HG02678 (cell line): ENCODE measurements around the gene CD320.
"Not testable (repeated sequence)": the region's sequence is repeated elsewhere in the genome, so short reads cannot be mapped to it uniquely, and the experiment has no call there.

Experiments
- ATAC-seq: cut with Tn5 transposase; IDR thresholded peaks from one replicate; pipeline ENCODE4 v1.9.1; 2021; ENCODE audit warnings: mild to moderate bottlenecking, moderate library complexity; ENCODE audit not compliant: unreplicated experiment

CD320 gene

DNA sequence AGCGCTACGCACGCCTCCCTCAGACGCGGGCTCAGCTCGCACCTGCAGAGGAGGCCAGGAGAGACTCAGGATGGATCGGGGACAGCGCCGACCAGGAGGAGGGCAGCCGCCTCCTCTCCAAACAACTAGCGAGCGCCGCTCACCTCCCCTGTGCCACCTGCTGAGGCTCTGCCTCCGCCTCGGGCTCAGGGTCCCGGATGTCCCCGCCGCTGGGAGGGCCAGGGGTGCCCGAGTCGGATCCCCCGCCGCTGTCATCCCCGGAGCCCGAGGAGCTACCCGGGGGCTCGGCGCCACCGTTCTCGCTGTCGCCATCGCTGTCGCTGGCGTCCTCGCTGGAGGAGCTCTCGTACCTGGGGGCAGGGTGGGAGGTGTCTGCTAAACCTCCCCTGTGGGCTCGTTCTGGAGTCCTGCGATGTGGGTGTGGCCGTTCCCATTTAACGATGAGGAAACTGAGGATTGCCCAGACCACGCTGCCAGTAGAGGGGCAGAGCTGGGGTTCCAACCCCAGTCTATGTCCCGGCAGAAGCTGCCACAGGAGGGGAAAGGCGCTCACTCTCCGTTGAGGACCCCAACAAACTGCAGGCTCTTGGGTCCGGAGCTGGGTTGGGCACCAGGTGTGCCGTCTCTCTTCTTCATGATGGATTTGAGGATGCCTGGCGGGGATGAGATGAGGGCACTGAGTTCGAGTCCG lies 25.8 kb upstream of the CD320 start:
- no peak for ATAC-seq

DNA sequence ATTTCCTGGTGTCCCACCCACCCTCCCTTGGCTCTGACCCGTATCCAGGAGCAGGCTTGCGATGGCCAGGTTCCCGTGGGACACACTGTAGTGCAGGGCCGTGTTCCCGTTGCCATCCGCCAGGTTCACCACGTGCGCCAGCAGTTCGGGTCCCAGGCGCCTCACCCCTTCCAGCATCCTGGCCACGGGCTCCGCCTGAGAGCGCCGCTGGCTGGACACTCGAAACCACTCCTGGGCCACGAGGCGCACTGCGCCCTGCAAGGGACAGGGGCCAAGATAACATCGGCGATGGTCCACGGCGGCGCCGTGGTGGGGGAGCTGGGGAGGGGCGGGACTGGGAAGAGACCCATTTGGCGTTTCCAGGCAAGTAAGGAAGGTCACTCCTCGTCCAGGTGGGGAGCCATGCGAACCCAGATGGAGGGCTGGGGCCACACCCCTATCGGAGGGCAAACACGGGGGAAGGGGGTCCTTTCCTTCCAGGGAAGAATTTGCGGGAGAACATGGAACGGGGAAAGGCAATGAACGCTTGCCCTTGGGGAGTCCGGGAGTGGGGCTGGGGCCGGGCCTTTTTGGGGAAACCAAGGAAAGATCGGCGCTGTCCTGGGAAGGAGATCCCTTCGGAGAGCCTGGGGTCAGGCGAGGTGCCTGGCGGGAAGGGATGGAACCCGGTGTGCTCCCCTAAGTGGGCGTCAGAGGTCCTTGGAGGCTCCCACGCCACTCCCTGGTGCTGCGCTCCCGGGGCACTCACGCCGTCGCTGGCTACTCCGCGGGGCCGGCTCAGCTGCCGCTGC lies 25.0 kb upstream of the CD320 start:
- ATAC-seq: no peak

GRCh38 chr19:8331263-8331845 lies 23.2 kb upstream of the CD320 start:
- no peak for ATAC-seq

GRCh38 chr19:8329996-8330395 lies 21.8 kb upstream of the CD320 start:
- no peak for ATAC-seq

DNA sequence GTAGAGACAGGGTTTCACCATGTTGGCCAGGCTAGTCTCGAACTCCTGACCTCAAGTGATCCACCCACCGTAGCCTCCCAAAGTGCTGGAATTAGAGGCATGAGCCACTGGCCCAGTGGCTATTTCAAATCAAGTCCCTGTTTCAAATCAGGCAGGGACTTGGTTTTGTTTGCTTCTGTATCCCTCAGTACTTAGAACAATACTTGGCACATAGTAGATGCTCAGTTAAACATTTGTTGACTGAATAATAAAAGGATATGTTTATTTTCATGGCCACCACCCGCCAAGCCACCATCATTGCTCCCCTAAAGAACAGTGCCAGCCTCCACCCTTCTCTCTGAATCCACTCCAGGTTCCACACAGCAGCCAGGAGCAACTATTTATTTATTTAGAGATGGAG lies 17.3 kb upstream of the CD320 start:
- ATAC-seq: no peak

DNA sequence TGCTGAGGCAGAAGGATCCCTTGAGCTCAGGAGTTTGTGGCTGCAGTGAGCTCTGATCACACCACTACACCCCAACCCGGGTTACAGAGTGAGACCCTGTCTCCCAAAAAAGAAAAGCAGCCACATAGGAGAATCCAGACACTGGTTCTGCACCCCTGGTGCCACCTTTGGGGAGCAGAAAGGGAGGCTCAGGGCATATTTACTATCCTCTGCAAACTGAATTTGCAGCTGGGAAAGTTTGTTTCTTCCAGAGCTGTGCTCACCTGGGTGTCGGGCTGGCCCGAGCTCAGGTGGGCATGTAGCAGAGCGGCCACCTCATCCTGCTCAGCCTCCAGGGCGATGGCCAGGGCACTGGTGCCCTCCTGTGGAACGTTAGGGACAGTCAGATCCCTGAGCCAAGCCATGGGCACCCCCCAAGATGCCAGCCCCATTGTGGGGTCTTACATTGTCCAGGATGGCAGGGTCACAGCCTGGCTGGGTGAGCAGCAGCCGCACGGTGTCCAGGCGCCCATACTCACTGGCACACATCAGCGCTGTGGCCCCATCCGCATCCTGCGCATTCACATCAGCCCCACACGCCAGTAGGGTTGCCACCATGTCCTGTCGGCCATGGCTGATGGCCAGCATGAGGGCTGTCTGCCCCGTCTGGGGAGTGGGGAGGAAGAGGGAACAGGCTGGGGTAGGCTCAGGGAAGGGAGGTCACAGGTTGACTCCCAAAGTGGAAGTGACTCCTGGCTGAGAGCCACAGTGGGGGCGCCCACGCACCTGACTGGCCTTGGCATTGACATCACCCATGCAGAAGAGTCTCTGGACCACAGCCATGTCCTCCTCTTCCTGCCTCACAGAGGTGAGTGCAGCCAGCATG lies 16.3 kb upstream of the CD320 start:
- no peak for ATAC-seq

DNA sequence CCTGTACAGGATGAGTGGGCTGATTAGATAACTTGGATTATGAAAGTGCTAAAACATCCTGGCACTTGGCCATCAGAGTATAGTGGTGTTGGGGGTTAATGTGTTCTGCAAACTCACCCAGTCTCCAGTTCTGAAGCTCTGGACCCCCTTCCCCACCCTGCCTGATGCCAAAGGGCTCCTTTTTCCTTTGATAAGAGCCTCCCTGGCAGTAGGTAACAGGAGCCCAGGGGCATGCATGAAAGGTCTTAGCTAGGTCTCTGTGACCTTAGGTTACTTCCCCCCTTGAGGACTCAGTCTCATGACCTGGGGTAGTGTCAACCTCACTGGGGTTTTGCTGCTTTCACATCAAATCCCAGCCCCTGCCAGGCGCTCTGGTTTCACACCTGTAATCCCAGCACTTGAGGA lies 15.6 kb upstream of the CD320 start:
- no peak for ATAC-seq

- ATAC-seq: no peak
These were observed 14.5 kb upstream of the CD320 start for GRCh38 chr19:8322638-8322997.

GRCh38 chr19:8321986-8322637 lies 14.0 kb upstream of the CD320 start:
- no peak for ATAC-seq

DNA sequence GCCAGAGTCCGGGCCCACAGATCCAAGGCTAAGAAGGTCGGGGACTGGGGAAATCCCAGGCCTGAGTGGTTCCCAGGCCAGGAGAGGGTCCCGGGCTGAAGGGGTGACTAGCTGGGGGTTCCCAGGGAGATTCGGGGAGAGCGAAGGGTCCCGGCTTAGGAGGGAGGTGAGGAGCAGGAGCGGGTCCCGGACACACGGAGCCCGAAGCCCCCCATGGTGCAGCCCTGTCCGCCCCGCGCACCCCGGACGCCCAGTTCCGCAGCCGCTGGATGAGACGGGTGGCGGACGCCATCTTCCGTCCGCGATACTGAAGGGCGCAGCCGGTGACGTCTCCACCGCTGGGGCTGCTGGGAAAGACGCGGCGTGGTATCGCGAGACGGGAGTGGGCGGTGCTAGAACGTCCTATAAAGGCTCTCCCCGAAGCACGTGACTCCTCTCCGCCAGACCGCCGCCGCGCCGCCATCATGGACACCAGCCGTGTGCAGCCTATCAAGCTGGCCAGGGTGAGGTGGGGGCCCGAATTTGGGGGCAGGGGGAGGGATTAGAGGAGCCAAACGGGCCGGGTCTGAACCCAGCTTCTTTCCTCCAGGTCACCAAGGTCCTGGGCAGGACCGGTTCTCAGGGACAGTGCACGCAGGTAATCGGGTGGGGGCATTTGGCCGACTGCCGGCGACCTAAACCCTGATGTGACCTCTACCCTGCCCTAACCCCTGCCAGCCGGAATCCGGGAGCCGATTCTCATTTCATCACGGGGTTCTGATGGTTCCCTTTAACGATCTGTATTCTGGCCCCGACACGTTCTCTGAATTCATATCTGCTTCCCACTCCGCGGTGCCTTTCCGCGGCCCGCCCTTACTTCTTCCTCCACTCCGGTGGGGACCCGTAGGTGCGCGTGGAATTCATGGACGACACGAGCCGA lies 13.2 kb upstream of the CD320 start, which contains the start of the genes NDUFA7 and RPS28:
NDUFA7 (minus strand) TSS at position 309 of the 919 bp plus-strand sequence; CDS start at position 292, 17 bp downstream.
RPS28 (plus strand) TSS at position 430 of the 919 bp plus-strand sequence; CDS start at position 465, 35 bp downstream.
- ATAC-seq: peak; percentile 90

- ATAC-seq: peak; percentile 10
These were observed 12.5 kb upstream of the CD320 start for GRCh38 chr19:8320564-8321066.

DNA sequence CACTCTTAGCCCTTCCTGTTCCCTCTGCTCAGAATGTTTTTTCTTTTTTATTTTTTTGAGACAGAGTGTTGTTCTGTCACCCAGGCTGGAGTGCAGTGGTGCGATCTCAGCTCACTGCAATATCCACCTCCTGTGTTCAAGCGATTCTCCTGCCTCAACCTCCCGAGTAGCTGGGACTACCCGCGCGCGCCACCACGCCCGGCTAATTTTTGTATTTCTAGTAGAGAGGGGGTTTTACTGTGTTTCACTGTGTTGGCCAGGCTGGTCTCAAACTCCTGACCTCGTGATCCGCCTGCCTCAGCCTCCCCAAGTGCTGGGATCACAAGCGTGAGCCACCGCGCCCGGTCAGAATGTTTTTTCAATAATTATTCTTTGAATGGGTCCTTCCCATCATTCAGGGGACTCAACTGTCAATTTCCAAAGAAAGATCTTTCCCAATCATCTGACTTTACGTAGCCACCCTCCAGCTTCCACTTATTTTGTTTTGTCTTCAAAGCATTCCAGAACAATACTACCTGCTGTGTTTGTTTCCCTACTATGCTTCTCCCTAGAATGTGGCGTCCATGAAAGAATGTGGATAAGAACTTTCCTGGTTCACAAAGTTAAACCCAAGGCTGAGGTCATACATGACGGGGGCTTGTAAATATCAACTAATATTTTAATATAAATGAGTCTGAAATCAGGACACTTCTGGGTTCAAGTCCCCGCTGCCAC lies 11.8 kb upstream of the CD320 start:
- no peak for ATAC-seq

DNA sequence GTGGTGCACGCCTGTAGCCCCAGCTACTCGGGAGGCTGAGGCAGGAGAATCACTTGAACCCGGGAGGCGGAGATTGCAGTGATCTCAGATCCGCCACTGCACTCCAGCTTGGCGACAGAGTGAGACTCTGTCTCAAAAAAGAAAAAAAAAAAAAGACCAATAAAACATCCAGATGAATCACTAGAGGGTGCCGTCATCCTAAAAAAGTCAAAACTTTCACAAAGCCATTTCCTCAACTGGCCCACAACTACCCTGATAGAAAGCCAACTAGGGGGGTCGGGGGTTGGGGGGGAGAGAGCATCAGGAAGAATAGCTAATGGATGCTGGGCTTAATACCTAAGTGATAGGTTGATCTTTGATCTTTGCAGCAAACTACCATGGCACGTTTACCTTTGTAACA lies 10.7 kb upstream of the CD320 start:
- not testable (repeated sequence) for ATAC-seq

- no peak for ATAC-seq
These were observed 8.4 kb upstream of the CD320 start for GRCh38 chr19:8316351-8317125.

DNA sequence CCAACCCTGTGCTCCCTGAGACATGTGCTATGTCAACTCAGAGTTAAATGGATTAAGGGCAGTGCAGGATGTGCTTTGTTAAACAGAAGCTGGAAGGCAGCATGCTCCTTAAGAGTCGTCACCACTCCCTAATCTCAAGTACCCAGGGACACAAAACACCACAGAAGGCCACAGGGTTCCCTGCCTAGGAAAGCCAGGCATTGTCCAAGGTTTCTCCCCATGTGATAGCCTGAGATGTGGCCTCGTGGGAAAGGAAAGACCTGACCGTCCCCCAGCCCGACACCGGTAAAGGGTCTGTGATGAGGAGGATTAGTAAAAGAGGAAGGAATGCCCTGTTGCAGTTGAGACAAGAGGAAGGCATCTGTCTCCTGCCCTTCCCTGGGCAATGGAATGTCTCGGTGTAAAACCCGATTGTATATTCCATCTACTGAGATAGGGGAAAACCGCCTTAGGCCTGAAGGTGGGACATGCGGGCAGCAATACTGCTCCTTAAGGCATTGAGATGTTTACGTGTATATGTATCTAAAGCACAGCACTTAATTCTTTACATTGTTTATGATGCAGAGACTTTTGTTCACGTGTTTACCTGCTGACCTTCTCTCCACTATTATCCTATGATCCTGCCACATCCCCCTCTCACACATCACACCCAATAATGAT lies 7.0 kb upstream of the CD320 start:
- ATAC-seq: not testable (repeated sequence)

DNA sequence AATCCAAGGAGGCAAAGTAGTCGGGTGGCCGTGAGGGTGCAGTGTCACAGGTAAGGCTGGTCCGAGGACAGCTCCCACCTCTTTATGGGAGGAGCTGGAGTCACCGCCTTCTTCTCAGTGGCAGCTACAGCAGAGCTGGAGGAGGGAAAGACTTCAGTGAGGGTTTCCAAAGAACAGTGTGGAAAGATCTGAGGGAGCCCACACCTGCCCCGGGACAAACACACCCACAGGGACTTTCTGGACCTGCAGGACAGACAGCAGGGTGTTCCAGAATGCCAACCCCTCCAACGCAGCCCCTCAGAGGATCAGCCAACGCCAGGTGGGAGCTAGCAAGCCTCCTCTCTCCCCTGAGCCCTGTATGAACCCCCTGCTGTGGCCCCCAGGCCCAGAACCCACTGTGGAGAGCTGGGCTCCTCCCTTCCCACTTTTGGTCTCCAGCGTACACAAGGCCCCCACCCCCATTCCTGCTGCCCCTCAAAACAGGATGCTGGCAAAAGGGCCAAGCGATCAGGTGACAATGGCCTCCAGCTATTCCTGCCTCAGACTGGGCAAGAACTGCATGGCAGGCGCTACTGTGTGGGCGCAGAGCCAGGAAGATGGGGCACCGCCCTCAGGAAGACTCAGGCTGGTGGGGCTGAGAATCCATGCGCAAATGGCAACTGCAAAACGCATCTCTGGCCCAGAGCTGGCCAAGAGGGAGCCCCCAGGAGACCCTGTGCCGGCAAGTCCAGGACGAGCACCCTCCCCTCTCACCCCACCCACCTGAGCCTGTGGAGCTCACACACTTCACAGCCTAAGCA lies 3.5 kb upstream of the CD320 start:
- ATAC-seq: no peak
